SK-N-SH treated with all-trans-retinoic acid at 6 μM for 48 hours (cell line): Measurements from ENCODE around the gene DIDO1.
A peak's percentile ranks its signal among the peaks of the same experiment; 100 is the strongest.

Experiments used
- ATAC-seq: fragments of 200-7000 bp; cut with Tn5 transposase; 3 replicates; pipeline ENCODE4 v1.9.1; 2020; ENCODE audit warnings: mild to moderate bottlenecking, moderate library complexity
- BACH2 ChIP-seq: fragments of 250-450 bp; sonication (Bioruptor Pico); IDR thresholded peaks from 2 replicates; pipeline ENCODE4 v1.9.0; 2021; ENCODE audit warnings: mild to moderate bottlenecking, borderline replicate concordance
- CSDC2 ChIP-seq: fragments of 250-450 bp; sonication (Bioruptor Pico); IDR thresholded peaks from 2 replicates; pipeline ENCODE4 v1.5.0; 2020; ENCODE audit warnings: mild to moderate bottlenecking, moderate library complexity
- ESRRG ChIP-seq: fragments of 250-450 bp; sonication (Bioruptor Pico); IDR thresholded peaks from 2 replicates; pipeline ENCODE4 v1.6.1; 2021; ENCODE audit warnings: mild to moderate bottlenecking
- GLIS3 ChIP-seq: fragments of 250-450 bp; sonication (Bioruptor Pico); IDR thresholded peaks from 2 replicates; pipeline ENCODE4 v1.5.0; 2020; ENCODE audit warnings: mild to moderate bottlenecking, moderate library complexity
- ISL1 ChIP-seq: fragments of 250-450 bp; sonication (Bioruptor Pico); IDR thresholded peaks from 2 replicates; pipeline ENCODE4 v2.1.2; 2022; ENCODE audit warnings: mild to moderate bottlenecking, moderate library complexity
- OSR1 ChIP-seq: fragments of 250-450 bp; sonication (Bioruptor Pico); IDR thresholded peaks from 2 replicates; pipeline ENCODE4 v1.8.0; 2022; ENCODE audit warnings: moderate library complexity, mild to moderate bottlenecking, inconsistent platforms
- PPARA ChIP-seq: fragments of 250-450 bp; sonication (Bioruptor Pico); IDR thresholded peaks from 2 replicates; pipeline ENCODE4 v1.5.0; 2020; ENCODE audit warnings: mild to moderate bottlenecking, borderline replicate concordance
- RARB ChIP-seq: fragments of 250-450 bp; sonication (Bioruptor Pico); IDR thresholded peaks from 2 replicates; pipeline ENCODE4 v1.8.0; 2021; ENCODE audit warnings: mild to moderate bottlenecking, moderate library complexity
- SNAI2 ChIP-seq: fragments of 250-450 bp; sonication (Bioruptor Pico); IDR thresholded peaks from 2 replicates; pipeline ENCODE4 v1.5.0; 2020; ENCODE audit warnings: mild to moderate bottlenecking, moderate library complexity
- TCF4 ChIP-seq: fragments of 250-450 bp; sonication (Bioruptor Pico); IDR thresholded peaks from 2 replicates; pipeline ENCODE4 v1.8.0; 2021; ENCODE audit warnings: mild to moderate bottlenecking, moderate library complexity, borderline replicate concordance
- ZC3H10 ChIP-seq: fragments of 250-450 bp; sonication (Bioruptor Pico); IDR thresholded peaks from 2 replicates; pipeline ENCODE4 v1.5.1; 2021; ENCODE audit warnings: mild to moderate bottlenecking, moderate library complexity
- ZFP30 ChIP-seq: fragments of 450-650 bp; formaldehyde crosslinking; IDR thresholded peaks from 2 replicates; pipeline ENCODE4 v1.5.0; 2022; ENCODE audit warnings: mild to moderate bottlenecking, moderate library complexity
- ZNF565 ChIP-seq: fragments of 450-650 bp; formaldehyde crosslinking; conservative IDR thresholded peaks from 2 replicates; pipeline ENCODE4 v1.5.0; 2020; ENCODE audit warnings: low read depth, mild to moderate bottlenecking, moderate library complexity
- ZNF70 ChIP-seq: fragments of 450-650 bp; formaldehyde crosslinking; IDR thresholded peaks from 2 replicates; pipeline ENCODE4 v1.5.0; 2020; ENCODE audit warnings: mild to moderate bottlenecking, moderate library complexity
- ZNF8 ChIP-seq: fragments of 450-650 bp; formaldehyde crosslinking; IDR thresholded peaks from 2 replicates; pipeline ENCODE4 v1.5.0; 2020; ENCODE audit warnings: mild to moderate bottlenecking, moderate library complexity
- TF ChIP-seq, protein P1 (sequence below): fragments of 250-450 bp; sonication (Bioruptor Pico); IDR thresholded peaks from 2 replicates; pipeline ENCODE4 v1.8.0; 2020; ENCODE audit warnings: mild to moderate bottlenecking, moderate library complexity, borderline replicate concordance
- TF ChIP-seq, protein P2 (sequence below): fragments of 250-450 bp; sonication (Bioruptor Pico); IDR thresholded peaks from 2 replicates; pipeline ENCODE4 v1.5.0; 2020; ENCODE audit warnings: mild to moderate bottlenecking, moderate library complexity
- TF ChIP-seq, protein P3 (sequence below): fragments of 250-450 bp; sonication (Bioruptor Pico); IDR thresholded peaks from 2 replicates; pipeline ENCODE4 v1.8.0; 2021; ENCODE audit warnings: low read depth, mild to moderate bottlenecking, moderate library complexity, borderline replicate concordance
- TF ChIP-seq, protein P4 (sequence below): fragments of 250-450 bp; sonication (Bioruptor Pico); IDR thresholded peaks from 2 replicates; pipeline ENCODE4 v1.5.1; 2020; ENCODE audit warnings: low read depth, mild to moderate bottlenecking, moderate library complexity
- TF ChIP-seq, protein P5 (sequence below): fragments of 250-450 bp; sonication (Bioruptor Pico); IDR thresholded peaks from 2 replicates; pipeline ENCODE4 v1.5.1; 2021; ENCODE audit warnings: mild to moderate bottlenecking, moderate library complexity

DIDO1 gene

DNA sequence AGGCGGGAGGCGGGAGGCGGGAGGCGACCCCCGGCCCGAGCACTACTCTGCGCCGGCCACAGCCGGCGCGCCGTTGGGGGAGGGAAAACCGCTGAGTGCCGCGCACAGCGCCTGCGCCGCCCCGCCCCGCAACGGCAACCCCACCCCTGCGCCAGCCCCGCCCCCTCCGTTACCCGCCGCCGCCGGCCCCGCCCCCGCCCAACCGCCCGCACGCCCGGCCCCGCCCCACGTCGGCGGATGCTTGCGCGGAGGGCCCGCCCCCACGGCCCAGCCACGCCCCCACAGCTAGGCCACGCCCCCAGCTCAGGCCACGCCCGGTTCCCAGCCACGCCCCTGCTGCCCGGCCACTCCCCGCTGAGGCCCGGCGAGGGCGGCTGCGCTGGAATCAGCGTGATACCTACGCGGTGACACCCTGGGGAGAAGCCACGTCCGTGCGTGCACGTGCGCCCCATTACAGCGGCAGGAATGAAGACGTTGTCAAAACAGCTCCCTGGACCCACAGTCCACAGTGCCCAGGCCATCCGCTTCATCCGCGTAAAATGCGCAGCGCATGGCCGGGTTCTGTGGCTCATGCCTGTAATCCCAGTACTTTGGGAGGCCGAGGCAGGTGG lies 64.5 kb downstream of the DIDO1 start, which contains the start of gene TCFL5:
TCFL5 (minus strand) TSS at position 97 of the 611 bp plus-strand sequence. CDS start 152 bp downstream, outside the sequence.
- TF ChIP-seq, protein P1, sequence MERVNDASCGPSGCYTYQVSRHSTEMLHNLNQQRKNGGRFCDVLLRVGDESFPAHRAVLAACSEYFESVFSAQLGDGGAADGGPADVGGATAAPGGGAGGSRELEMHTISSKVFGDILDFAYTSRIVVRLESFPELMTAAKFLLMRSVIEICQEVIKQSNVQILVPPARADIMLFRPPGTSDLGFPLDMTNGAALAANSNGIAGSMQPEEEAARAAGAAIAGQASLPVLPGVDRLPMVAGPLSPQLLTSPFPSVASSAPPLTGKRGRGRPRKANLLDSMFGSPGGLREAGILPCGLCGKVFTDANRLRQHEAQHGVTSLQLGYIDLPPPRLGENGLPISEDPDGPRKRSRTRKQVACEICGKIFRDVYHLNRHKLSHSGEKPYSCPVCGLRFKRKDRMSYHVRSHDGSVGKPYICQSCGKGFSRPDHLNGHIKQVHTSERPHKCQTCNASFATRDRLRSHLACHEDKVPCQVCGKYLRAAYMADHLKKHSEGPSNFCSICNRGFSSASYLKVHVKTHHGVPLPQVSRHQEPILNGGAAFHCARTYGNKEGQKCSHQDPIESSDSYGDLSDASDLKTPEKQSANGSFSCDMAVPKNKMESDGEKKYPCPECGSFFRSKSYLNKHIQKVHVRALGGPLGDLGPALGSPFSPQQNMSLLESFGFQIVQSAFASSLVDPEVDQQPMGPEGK (CRISPR knock-in tag): no peak
- TF ChIP-seq PPARA (CRISPR knock-in tag): no peak
- peak; percentile 85 for ATAC-seq

DNA sequence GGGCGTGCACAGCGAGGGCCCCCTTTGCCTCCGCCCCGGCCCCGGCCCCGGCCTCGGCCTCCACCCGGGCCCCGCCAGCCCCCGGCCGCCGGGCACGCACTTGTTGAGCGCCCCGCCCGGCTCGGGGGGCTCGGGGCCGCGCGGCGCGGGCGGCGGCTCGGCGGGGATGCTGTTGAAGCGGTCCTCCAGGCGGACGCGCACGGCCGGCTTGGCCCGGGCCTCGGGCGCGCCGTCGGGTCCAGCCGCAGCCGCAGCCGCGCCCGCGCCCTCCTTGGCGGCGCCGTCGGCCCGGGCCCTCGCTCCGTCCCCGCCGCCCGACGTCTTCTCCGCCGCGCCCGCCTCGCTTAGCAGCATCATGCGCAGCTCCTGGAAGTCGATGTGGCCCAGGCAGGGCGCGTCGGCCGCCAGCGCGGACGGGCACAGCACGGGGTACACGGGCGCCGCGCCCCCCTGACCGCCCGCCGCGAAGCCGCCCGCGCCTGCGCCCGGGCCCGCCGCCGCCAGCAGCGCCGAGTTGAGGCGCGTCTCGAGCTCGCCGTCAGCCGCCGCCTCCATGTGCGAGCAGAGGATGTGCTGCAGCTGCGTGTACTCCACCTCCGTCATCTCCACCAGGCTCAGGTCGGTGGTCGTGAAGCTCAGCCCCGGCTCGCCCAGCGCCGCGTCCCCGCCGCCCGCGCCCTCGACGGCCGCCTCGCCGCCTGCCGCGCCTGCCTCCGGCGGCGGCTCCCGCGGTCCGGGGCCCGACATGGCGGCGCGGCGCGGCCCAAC lies 65.2 kb downstream of the DIDO1 start:
- TF ChIP-seq GLIS3 (CRISPR knock-in tag): no peak
- TF ChIP-seq ZNF70 (CRISPR knock-in tag): no peak
- TF ChIP-seq ZNF565 (CRISPR knock-in tag): no peak
- no peak for TF ChIP-seq TCF4
- TF ChIP-seq SNAI2 (CRISPR knock-in tag): no peak
- TF ChIP-seq, protein P2, sequence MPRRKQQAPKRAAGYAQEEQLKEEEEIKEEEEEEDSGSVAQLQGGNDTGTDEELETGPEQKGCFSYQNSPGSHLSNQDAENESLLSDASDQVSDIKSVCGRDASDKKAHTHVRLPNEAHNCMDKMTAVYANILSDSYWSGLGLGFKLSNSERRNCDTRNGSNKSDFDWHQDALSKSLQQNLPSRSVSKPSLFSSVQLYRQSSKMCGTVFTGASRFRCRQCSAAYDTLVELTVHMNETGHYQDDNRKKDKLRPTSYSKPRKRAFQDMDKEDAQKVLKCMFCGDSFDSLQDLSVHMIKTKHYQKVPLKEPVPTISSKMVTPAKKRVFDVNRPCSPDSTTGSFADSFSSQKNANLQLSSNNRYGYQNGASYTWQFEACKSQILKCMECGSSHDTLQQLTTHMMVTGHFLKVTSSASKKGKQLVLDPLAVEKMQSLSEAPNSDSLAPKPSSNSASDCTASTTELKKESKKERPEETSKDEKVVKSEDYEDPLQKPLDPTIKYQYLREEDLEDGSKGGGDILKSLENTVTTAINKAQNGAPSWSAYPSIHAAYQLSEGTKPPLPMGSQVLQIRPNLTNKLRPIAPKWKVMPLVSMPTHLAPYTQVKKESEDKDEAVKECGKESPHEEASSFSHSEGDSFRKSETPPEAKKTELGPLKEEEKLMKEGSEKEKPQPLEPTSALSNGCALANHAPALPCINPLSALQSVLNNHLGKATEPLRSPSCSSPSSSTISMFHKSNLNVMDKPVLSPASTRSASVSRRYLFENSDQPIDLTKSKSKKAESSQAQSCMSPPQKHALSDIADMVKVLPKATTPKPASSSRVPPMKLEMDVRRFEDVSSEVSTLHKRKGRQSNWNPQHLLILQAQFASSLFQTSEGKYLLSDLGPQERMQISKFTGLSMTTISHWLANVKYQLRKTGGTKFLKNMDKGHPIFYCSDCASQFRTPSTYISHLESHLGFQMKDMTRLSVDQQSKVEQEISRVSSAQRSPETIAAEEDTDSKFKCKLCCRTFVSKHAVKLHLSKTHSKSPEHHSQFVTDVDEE (CRISPR knock-in tag): no peak
- TF ChIP-seq BACH2 (CRISPR knock-in tag): no peak
- TF ChIP-seq, protein P3, sequence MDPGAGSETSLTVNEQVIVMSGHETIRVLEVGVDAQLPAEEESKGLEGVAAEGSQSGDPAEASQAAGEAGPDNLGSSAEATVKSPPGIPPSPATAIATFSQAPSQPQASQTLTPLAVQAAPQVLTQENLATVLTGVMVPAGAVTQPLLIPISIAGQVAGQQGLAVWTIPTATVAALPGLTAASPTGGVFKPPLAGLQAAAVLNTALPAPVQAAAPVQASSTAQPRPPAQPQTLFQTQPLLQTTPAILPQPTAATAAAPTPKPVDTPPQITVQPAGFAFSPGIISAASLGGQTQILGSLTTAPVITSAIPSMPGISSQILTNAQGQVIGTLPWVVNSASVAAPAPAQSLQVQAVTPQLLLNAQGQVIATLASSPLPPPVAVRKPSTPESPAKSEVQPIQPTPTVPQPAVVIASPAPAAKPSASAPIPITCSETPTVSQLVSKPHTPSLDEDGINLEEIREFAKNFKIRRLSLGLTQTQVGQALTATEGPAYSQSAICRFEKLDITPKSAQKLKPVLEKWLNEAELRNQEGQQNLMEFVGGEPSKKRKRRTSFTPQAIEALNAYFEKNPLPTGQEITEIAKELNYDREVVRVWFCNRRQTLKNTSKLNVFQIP (CRISPR knock-in tag): no peak
- TF ChIP-seq, protein P4, sequence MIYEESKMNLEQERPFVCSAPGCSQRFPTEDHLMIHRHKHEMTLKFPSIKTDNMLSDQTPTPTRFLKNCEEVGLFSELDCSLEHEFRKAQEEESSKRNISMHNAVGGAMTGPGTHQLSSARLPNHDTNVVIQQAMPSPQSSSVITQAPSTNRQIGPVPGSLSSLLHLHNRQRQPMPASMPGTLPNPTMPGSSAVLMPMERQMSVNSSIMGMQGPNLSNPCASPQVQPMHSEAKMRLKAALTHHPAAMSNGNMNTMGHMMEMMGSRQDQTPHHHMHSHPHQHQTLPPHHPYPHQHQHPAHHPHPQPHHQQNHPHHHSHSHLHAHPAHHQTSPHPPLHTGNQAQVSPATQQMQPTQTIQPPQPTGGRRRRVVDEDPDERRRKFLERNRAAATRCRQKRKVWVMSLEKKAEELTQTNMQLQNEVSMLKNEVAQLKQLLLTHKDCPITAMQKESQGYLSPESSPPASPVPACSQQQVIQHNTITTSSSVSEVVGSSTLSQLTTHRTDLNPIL: no peak
- no peak for TF ChIP-seq ZFP30
- TF ChIP-seq ZC3H10 (CRISPR knock-in tag): no peak
- TF ChIP-seq ESRRG (CRISPR knock-in tag): no peak
- no peak for TF ChIP-seq RARB
- TF ChIP-seq ISL1 (CRISPR knock-in tag): no peak
- ATAC-seq: peak; percentile 22; the same call in 1 of the 3 replicates

DNA sequence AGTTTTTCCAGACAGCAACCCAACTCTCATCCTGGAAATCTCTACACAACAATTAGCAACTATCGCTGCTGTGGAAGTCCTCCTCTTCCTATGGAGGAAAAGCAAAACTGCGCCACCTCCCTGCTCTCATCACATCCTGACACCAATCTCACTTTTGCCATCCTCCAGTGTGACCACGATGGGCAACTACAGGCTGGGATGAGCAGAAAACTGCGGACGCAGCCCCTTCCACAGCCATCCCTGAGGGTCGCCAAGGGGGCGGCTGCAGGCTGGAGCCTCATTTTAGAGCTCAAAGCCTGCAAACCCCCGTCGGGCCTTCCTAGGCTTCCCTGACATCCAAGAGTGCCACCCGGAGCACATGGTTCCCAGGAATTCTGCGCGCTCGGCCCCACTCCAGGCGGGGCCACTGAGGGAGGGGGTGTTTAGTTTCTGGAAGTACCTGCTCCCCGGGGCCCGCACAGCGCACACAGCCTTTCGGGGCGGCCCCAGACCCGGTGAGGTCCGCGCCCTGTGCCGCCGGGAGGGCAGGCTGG lies 65.8 kb downstream of the DIDO1 start:
- TF ChIP-seq GLIS3 (CRISPR knock-in tag) (no peak), OSR1 (CRISPR knock-in tag) (no peak), BACH2 (CRISPR knock-in tag) (no peak), ESRRG (CRISPR knock-in tag) (no peak), CSDC2 (no peak), ZFP30 (no peak), ZNF565 (CRISPR knock-in tag) (no peak), ZNF8 (CRISPR knock-in tag) (no peak), RARB (no peak)
- TF ChIP-seq, protein P5, sequence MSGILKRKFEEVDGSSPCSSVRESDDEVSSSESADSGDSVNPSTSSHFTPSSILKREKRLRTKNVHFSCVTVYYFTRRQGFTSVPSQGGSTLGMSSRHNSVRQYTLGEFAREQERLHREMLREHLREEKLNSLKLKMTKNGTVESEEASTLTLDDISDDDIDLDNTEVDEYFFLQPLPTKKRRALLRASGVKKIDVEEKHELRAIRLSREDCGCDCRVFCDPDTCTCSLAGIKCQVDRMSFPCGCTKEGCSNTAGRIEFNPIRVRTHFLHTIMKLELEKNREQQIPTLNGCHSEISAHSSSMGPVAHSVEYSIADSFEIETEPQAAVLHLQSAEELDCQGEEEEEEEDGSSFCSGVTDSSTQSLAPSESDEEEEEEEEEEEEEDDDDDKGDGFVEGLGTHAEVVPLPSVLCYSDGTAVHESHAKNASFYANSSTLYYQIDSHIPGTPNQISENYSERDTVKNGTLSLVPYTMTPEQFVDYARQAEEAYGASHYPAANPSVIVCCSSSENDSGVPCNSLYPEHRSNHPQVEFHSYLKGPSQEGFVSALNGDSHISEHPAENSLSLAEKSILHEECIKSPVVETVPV (CRISPR knock-in tag): no peak
- TF ChIP-seq, protein P2 (CRISPR knock-in tag): no peak
- TF ChIP-seq, protein P4: no peak
- peak; percentile 67 for ATAC-seq
